Stomach (tissue), 4 donors: ENCODE data around the gene DHX32.
"Not testable (repeated sequence)": the region's sequence is repeated elsewhere in the genome, so short reads cannot be mapped to it uniquely, and the experiment has no call there.

Experiments
- CTCF ChIP-seq, 7 experiments: fragments of 450-650 bp in 4 of 7; fragments of 200-600 bp in 3 of 7; sonication (generic) in 3 of 7; IDR thresholded peaks; one replicate each; pipeline ENCODE4 v1.5.1; 2016 to 2019; ENCODE audit warnings: antibody characterized with exemption in 7 of 7, control low read depth in 2 of 7, mild to moderate bottlenecking in 1 of 7
- EP300 ChIP-seq: sonication (generic); formaldehyde crosslinking; IDR thresholded peaks from one replicate; pipeline ENCODE4 v1.6.1; 2017; ENCODE audit warnings: antibody characterized with exemption
- POLR2A ChIP-seq, 4 donors: fragments of 450-650 bp; IDR thresholded peaks; one replicate each; pipeline ENCODE4 v1.6.1; 2016; ENCODE audit warnings: antibody characterized with exemption in 4 of 4, control low read depth in 2 of 4, mild to moderate bottlenecking in 1 of 4, moderate library complexity in 1 of 4
- POLR2AphosphoS5 ChIP-seq, 3 donors: sonication (generic); formaldehyde crosslinking; IDR thresholded peaks; one replicate each; pipeline ENCODE4 v1.6.1; 2016; ENCODE audit warnings: antibody characterized with exemption in 3 of 3

- TF ChIP-seq CTCF (IDR thresholded peaks at IDR 0.05); POLR2A (IDR thresholded peaks at IDR 0.05); POLR2AphosphoS5 (IDR thresholded peaks at IDR 0.05); EP300: not testable (repeated sequence)
These were observed 28.4 kb upstream of the DHX32 start for GRCh38 chr10:125909491-125909890.
